Endothelial cell (in vitro differentiated cells): Measurements from ENCODE around the gene CHCHD6. TPM values are rescaled to one million over a fixed set of nuclear protein-coding genes. Genes with fewer than 3 reads are reported as not detected.

ENCODE experiments used
- DNase-seq: peaks from one replicate; pipeline ENCODE4 v3.0.0; 2021; ENCODE audit warnings: low spot score
- H3K27ac Mint-ChIP-seq: one replicate; pipeline ENCODE4 v1.8.0; 2021; ENCODE audit warnings: mixed read lengths, inconsistent platforms; ENCODE audit not compliant: unreplicated experiment
- H3K27me3 Mint-ChIP-seq: one replicate; pipeline ENCODE4 v1.8.0; 2021; ENCODE audit warnings: mild to moderate bottlenecking, moderate library complexity, mixed read lengths, inconsistent platforms; ENCODE audit not compliant: unreplicated experiment
- H3K36me3 Mint-ChIP-seq: one replicate; pipeline ENCODE4 v1.8.0; 2021; ENCODE audit warnings: mild to moderate bottlenecking, low read depth, mixed read lengths, inconsistent platforms; ENCODE audit not compliant: unreplicated experiment
- H3K4me1 Mint-ChIP-seq: one replicate; pipeline ENCODE4 v1.8.0; 2021; ENCODE audit warnings: mild to moderate bottlenecking, mixed read lengths, inconsistent platforms; ENCODE audit not compliant: unreplicated experiment
- H3K4me3 Mint-ChIP-seq: one replicate; pipeline ENCODE4 v1.8.0; 2021; ENCODE audit warnings: mild to moderate bottlenecking, mixed read lengths, inconsistent platforms; ENCODE audit not compliant: unreplicated experiment
- H3K9me3 Mint-ChIP-seq: one replicate; pipeline ENCODE4 v1.8.0; 2021; ENCODE audit warnings: mixed read lengths, inconsistent platforms; ENCODE audit not compliant: unreplicated experiment
- CTCF ChIP-seq: fragments of 200-600 bp; sonication (generic); IDR thresholded peaks from one replicate; pipeline ENCODE4 v1.5.0; 2021; ENCODE audit warnings: antibody characterized with exemption; ENCODE audit not compliant: unreplicated experiment
- total RNA-seq: library from RNA; stranded (reverse); fragmentation: NEBNext Ultra II Directional; extraction: Animal tissue kit (Norgen Biotek cat#: 25700); gene quantifications from one replicate; pipeline ENCODE4 v1.2.1, GENCODE V29; 2021; ENCODE audit not compliant: unreplicated experiment

CHCHD6 gene
- total RNA-seq, 1 donor from 2014 or later = 9.2 TPM

DNA sequence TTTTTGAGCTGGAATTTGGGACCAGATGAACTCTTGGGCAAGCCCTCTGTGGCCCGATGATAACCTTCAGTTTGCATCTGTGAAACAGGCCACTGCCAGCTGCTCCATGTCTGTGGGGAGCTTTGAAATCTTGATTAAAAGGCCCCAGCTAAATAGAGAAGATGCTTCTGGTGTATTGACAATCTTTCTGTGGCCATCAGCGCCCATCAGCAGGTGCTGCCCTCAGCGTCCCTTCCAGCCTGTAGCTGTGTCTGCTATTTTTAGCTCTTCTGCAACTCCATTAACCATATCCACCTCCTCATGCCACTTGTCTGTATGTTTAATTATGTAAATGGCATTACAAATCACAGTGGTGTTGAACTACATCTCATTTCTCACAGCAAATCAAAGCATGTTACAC is 54.0 kb downstream of the CHCHD6 start:
- Mint-ChIP-seq H3K27ac (no peak overlapping the region), H3K27me3 (peaks cover 2% of the 10 kb centered on the region), H3K9me3 (no peaks in the 10 kb centered on the region), H3K4me3 (no peak overlapping the region), H3K36me3 (no peaks in the 10 kb centered on the region), H3K4me1 (no peaks in the 10 kb centered on the region)
- TF ChIP-seq CTCF = no peak
- no peak for DNase-seq

- no peaks in the 10 kb centered on the region for H3K4me1 Mint-ChIP-seq
- TF ChIP-seq CTCF = no peak
Measured at GRCh38 chr3:126758882-126759281, 54.8 kb downstream of the CHCHD6 start.

DNA sequence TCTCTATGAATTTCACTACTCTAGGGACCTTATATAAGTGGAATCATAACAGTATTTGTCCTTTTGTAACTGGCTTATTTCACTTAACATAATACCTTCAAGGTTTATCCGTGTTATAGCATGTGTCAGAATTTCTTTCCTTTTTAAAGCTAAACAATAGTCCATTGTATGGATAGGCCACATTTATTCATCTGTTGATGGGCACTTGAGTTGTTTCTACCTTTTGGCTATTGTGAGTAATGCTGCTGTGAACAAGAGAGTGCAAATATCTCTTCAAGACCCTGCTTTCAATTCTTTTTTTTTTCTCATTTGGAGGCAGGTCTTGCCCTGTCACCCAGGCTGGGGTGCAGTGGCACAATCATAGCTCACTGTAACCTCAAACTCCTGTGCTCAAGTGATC is 56.5 kb downstream of the CHCHD6 start:
- no peaks in the 10 kb centered on the region for H3K9me3 Mint-ChIP-seq
- no peaks in the 10 kb centered on the region for H3K4me1 Mint-ChIP-seq
- H3K27ac Mint-ChIP-seq = no peak overlapping the region
- H3K36me3 Mint-ChIP-seq = no peaks in the 10 kb centered on the region
- H3K4me3 Mint-ChIP-seq = no peak overlapping the region
- no peak for DNase-seq
- TF ChIP-seq CTCF = no peak
- peaks cover 2% of the 10 kb centered on the region for H3K27me3 Mint-ChIP-seq

More at GRCh38 chr3:126758882-126759281, 54.8 kb downstream of the CHCHD6 start:
- Mint-ChIP-seq H3K36me3 (no peaks in the 10 kb centered on the region), H3K9me3 (no peaks in the 10 kb centered on the region), H3K4me3 (no peak overlapping the region), H3K27ac (no peak overlapping the region), H3K27me3 (peaks cover 2% of the 10 kb centered on the region)
- no peak for DNase-seq

- Mint-ChIP-seq H3K27me3 (peaks cover 2% of the 10 kb centered on the region), H3K27ac (no peak overlapping the region), H3K4me1 (no peaks in the 10 kb centered on the region)
Measured at GRCh38 chr3:126763035-126763434, 59.0 kb downstream of the CHCHD6 start.

More at GRCh38 chr3:126763035-126763434, 59.0 kb downstream of the CHCHD6 start:
- no peak for DNase-seq
- no peaks in the 10 kb centered on the region for H3K9me3 Mint-ChIP-seq
- H3K36me3 Mint-ChIP-seq = no peaks in the 10 kb centered on the region
- TF ChIP-seq CTCF = no peak
- no peak overlapping the region for H3K4me3 Mint-ChIP-seq
